Measurements from ENCODE around the gene DGKE.

- TF ChIP-seq POLR2AphosphoS5 (IDR thresholded peaks at IDR 0.05; ENCODE audit: low read depth, low read length): no peak
- no peak for TF ChIP-seq REST (IDR thresholded peaks at IDR 0.05; ENCODE audit: insufficient read depth in 1 of 2, low read depth in 2 of 2, low read length in 2 of 2)
Measured at GRCh38 chr17:56845934-56846333, 12.0 kb downstream of the DGKE start.
